Astrocyte (in vitro differentiated cells and primary cell): ENCODE data around the gene ACYP2.

Experiments
- CTCF ChIP-seq: IDR thresholded peaks from 2 replicates; pipeline ENCODE4 v1.5.1; 2011; ENCODE audit warnings: low read depth, mild to moderate bottlenecking, inconsistent platforms, low read length, moderate library complexity; ENCODE audit not compliant: insufficient read depth
- EZH2 ChIP-seq: IDR thresholded peaks from 2 replicates; pipeline ENCODE4 v1.6.1; 2012; ENCODE audit warnings: mild to moderate bottlenecking, low read length, inconsistent platforms; ENCODE audit not compliant: insufficient read depth

- TF ChIP-seq CTCF (no peak), EZH2 (no peak)
These were observed 71.9 kb downstream of the ACYP2 start for GRCh38 chr2:54187331-54187730.
